ENCODE data around the gene EDDM3A.

DNA sequence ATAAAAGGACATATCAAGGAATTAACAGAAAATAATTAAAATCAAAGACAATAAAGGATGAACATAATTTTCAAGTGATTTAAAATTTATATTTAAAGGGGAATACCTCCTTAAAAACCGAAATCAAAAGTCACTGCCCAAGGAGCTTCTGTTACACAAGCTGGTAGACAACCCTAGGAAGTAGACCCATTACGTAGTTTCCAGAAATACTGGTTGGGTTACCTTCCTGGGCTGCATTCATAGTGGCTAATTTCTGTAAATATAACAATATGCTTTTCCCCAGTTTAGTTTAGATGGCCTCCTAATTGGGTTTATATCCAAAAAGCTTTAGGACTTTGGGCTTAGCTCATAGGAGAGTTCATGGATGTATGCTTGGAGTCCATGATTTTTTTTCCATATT, 2.1 kb upstream of the EDDM3A start:
- no peak for TF ChIP-seq EZH2 (IDR thresholded peaks at IDR 0.05; ENCODE audit: low read length)
- TF ChIP-seq, protein P1, sequence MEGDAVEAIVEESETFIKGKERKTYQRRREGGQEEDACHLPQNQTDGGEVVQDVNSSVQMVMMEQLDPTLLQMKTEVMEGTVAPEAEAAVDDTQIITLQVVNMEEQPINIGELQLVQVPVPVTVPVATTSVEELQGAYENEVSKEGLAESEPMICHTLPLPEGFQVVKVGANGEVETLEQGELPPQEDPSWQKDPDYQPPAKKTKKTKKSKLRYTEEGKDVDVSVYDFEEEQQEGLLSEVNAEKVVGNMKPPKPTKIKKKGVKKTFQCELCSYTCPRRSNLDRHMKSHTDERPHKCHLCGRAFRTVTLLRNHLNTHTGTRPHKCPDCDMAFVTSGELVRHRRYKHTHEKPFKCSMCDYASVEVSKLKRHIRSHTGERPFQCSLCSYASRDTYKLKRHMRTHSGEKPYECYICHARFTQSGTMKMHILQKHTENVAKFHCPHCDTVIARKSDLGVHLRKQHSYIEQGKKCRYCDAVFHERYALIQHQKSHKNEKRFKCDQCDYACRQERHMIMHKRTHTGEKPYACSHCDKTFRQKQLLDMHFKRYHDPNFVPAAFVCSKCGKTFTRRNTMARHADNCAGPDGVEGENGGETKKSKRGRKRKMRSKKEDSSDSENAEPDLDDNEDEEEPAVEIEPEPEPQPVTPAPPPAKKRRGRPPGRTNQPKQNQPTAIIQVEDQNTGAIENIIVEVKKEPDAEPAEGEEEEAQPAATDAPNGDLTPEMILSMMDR (optimal IDR thresholded peaks at IDR 0.05 in 1 of 3, IDR thresholded peaks at IDR 0.05 in 1 of 3, conservative IDR thresholded peaks at IDR 0.05 in 1 of 3; ENCODE audit: extremely low read depth in 1 of 3, insufficient read depth in 2 of 3, low read length in 3 of 3): no peak

Measured in keratinocyte (primary cell).